HG03039 (cell line): ENCODE results near the gene OPRPN.

Experiments
- ATAC-seq: cut with Tn5 transposase; IDR thresholded peaks from one replicate; pipeline ENCODE4 v1.9.1; 2021; ENCODE audit warnings: mild to moderate bottlenecking, moderate library complexity; ENCODE audit not compliant: unreplicated experiment

The OPRPN gene

GRCh38 chr4:70397580-70397979, at the start of gene OPRPN:
Gene OPRPN (plus strand): TSS chr4:70397940. CDS start chr4:70399286, 1,346 bp downstream.
- no peak for ATAC-seq

GRCh38 chr4:70356185-70356584, 41.6 kb upstream of the OPRPN start:
- ATAC-seq, result no peak

GRCh38 chr4:70359115-70359661, 38.6 kb upstream of the OPRPN start:
- no peak for ATAC-seq

- ATAC-seq, result no peak
These were observed 37.3 kb upstream of the OPRPN start, which contains the start of gene SMR3A for GRCh38 chr4:70360460-70360859. Gene SMR3A (plus strand): TSS chr4:70360760. CDS start chr4:70362116, 1,356 bp downstream.

- no peak for ATAC-seq
These were observed 33.7 kb upstream of the OPRPN start for GRCh38 chr4:70364002-70364401.

- ATAC-seq, result no peak
These were observed 32.3 kb upstream of the OPRPN start for GRCh38 chr4:70365479-70365878.

GRCh38 chr4:70367813-70368212, 29.9 kb upstream of the OPRPN start:
- no peak for ATAC-seq

GRCh38 chr4:70371987-70372386, 25.8 kb upstream of the OPRPN start:
- no peak for ATAC-seq

- ATAC-seq, result no peak
These were observed 25.0 kb upstream of the OPRPN start for GRCh38 chr4:70372760-70373159.

- ATAC-seq, result no peak
These were observed 17.2 kb upstream of the OPRPN start for GRCh38 chr4:70380578-70380977.

GRCh38 chr4:70382691-70383181, 15.0 kb upstream of the OPRPN start, which contains the start of gene SMR3B:
Gene SMR3B (plus strand): TSS chr4:70383131. CDS start chr4:70384511, 1,380 bp downstream.
- ATAC-seq, result no peak

GRCh38 chr4:70392057-70392776, 5.5 kb upstream of the OPRPN start:
- ATAC-seq, result peak; percentile 63

- ATAC-seq, result no peak
These were observed 1.6 kb downstream of the OPRPN start for GRCh38 chr4:70399319-70399718.

- ATAC-seq, result peak; percentile 54
These were observed 5.0 kb downstream of the OPRPN start for GRCh38 chr4:70402762-70403161.

GRCh38 chr4:70405765-70406164, 8.0 kb downstream of the OPRPN start:
- no peak for ATAC-seq

GRCh38 chr4:70425306-70425705, 27.6 kb downstream of the OPRPN start:
- ATAC-seq, result no peak

GRCh38 chr4:70426789-70427188, 29.0 kb downstream of the OPRPN start:
- no peak for ATAC-seq

- ATAC-seq, result no peak
These were observed 39.5 kb downstream of the OPRPN start for GRCh38 chr4:70437197-70437596.

GRCh38 chr4:70442474-70442873, 44.7 kb downstream of the OPRPN start:
- ATAC-seq, result no peak

- ATAC-seq, result no peak
These were observed 45.6 kb downstream of the OPRPN start for GRCh38 chr4:70443329-70443728.

- peak; percentile 62 for ATAC-seq
These were observed 51.5 kb downstream of the OPRPN start for GRCh38 chr4:70449220-70449619.

- no peak for ATAC-seq
These were observed 55.2 kb downstream of the OPRPN start for GRCh38 chr4:70452946-70453345.
